HG03575 (cell line): ENCODE measurements around the gene LENEP.

Experiments
- ATAC-seq: cut with Tn5 transposase; IDR thresholded peaks from one replicate; pipeline ENCODE4 v1.9.1; 2021; ENCODE audit not compliant: unreplicated experiment, insufficient number of reproducible peaks, low FRiP score; ENCODE audit errors: extremely low read depth

The LENEP gene

GRCh38 chr1:154958681-154959425 is 34.5 kb upstream of the LENEP start:
- no peak for ATAC-seq

GRCh38 chr1:154959426-154959780 is 34.0 kb upstream of the LENEP start:
- no peak for ATAC-seq

GRCh38 chr1:154960446-154961136 is 32.8 kb upstream of the LENEP start:
- ATAC-seq = no peak

- no peak for ATAC-seq
These were observed 31.9 kb upstream of the LENEP start, which contains the start of gene PYGO2 for GRCh38 chr1:154961207-154962155. Gene PYGO2 (minus strand): TSS chr1:154961782. CDS start chr1:154961576, 206 bp downstream.

- ATAC-seq = no peak
These were observed 31.1 kb upstream of the LENEP start for GRCh38 chr1:154962156-154962749.

GRCh38 chr1:154962795-154963330 is 30.5 kb upstream of the LENEP start:
- no peak for ATAC-seq

- no peak for ATAC-seq
These were observed 29.7 kb upstream of the LENEP start for GRCh38 chr1:154963643-154964042.

- no peak for ATAC-seq
These were observed 29.0 kb upstream of the LENEP start for GRCh38 chr1:154964359-154964758.

GRCh38 chr1:154966111-154966510 is 27.3 kb upstream of the LENEP start:
- no peak for ATAC-seq

- no peak for ATAC-seq
These were observed 25.9 kb upstream of the LENEP start for GRCh38 chr1:154967331-154967950.

GRCh38 chr1:154968731-154969130 is 24.7 kb upstream of the LENEP start:
- ATAC-seq = no peak

- no peak for ATAC-seq
These were observed 24.1 kb upstream of the LENEP start for GRCh38 chr1:154969246-154969645.

- no peak for ATAC-seq
These were observed 23.4 kb upstream of the LENEP start for GRCh38 chr1:154969860-154970452.

- no peak for ATAC-seq
These were observed 22.6 kb upstream of the LENEP start, which contains the start of gene SHC1 for GRCh38 chr1:154970631-154971340. Gene SHC1 (minus strand): TSS chr1:154970747. CDS start chr1:154970526, 221 bp downstream.

- no peak for ATAC-seq
These were observed 21.9 kb upstream of the LENEP start for GRCh38 chr1:154971341-154971998.

GRCh38 chr1:154972213-154972516 is 21.2 kb upstream of the LENEP start:
- ATAC-seq = no peak
